Caco-2 (cell line): Measurements from ENCODE around the gene ZDHHC17. TPM values are rescaled to one million over a fixed set of nuclear protein-coding genes. Genes with fewer than 3 reads are reported as not detected.

Experiments
- BruUV-seq: library from RNA; stranded (reverse); fragments of 400-500 nt; replicated peaks from 2 replicates; lab custom pipeline; 2021; lab: Mats Ljungman, UMichigan
- CTCF ChIA-PET: fragments of 300-600 bp; sonication (Branson Sonifier 250); formaldehyde crosslinking; loops from one replicate; lab custom pipeline; 2022; ENCODE audit warnings: antibody characterized with exemption; lab: Charles Lee
- POLR2A ChIA-PET: fragments of 300-600 bp; sonication (Branson Sonifier 250); formaldehyde crosslinking; loops from one replicate; lab custom pipeline; 2022; ENCODE audit warnings: antibody characterized with exemption; lab: Charles Lee
- DNase-seq, 2 experiments: peaks; one replicate each; pipeline versions ENCODE4 v3.0.0 to v3.0.0-alpha.2; 2020 to 2022
- H3K27me3 ChIP-seq: replicated peaks from 2 replicates; pipeline ENCODE4 v1.6.0; 2011; ENCODE audit warnings: low read length; ENCODE audit not compliant: control insufficient read depth, insufficient read depth
- H3K36me3 ChIP-seq: 2 replicates; pipeline ENCODE4 v1.5.1; 2011; ENCODE audit warnings: low read length; ENCODE audit not compliant: control insufficient read depth, insufficient read depth
- H3K4me1 ChIP-seq: fragments of 250-450 bp; sonication (Bioruptor Pico); 2 replicates; pipeline ENCODE4 v1.5.1; 2020; ENCODE audit warnings: mild to moderate bottlenecking
- H3K4me3 ChIP-seq: 2 replicates; pipeline ENCODE4 v1.5.1; 2011; ENCODE audit warnings: low read depth, mild to moderate bottlenecking, control low read depth, low read length
- H3K9me3 ChIP-seq: fragments of 250-450 bp; sonication (Bioruptor Pico); 2 replicates; pipeline ENCODE4 v1.5.1; 2020; ENCODE audit warnings: mild to moderate bottlenecking, moderate library complexity
- H3K27ac Mint-ChIP-seq: one replicate; pipeline ENCODE4 v1.8.0; 2022; ENCODE audit warnings: mixed read lengths; ENCODE audit not compliant: unreplicated experiment
- H3K27me3 Mint-ChIP-seq: one replicate; pipeline ENCODE4 v1.8.0; 2022; ENCODE audit warnings: mixed read lengths; ENCODE audit not compliant: insufficient read depth, unreplicated experiment
- H3K36me3 Mint-ChIP-seq: one replicate; pipeline ENCODE4 v1.8.0; 2022; ENCODE audit warnings: mild to moderate bottlenecking, mixed read lengths; ENCODE audit not compliant: insufficient read depth, unreplicated experiment
- H3K4me1 Mint-ChIP-seq: one replicate; pipeline ENCODE4 v1.8.0; 2022; ENCODE audit warnings: low read depth, mixed read lengths; ENCODE audit not compliant: unreplicated experiment
- H3K4me3 Mint-ChIP-seq: one replicate; pipeline ENCODE4 v1.8.0; 2022; ENCODE audit warnings: mild to moderate bottlenecking, moderate library complexity, mixed read lengths; ENCODE audit not compliant: unreplicated experiment
- H3K9me3 Mint-ChIP-seq: one replicate; pipeline ENCODE4 v1.8.0; 2022; ENCODE audit warnings: mixed read lengths; ENCODE audit not compliant: unreplicated experiment
- CTCF ChIP-seq, 2 experiments: fragments of 200-600 bp in 1 of 2; IDR thresholded peaks; 1 replicate in 1 of 2; 2 replicates in 1 of 2; pipeline versions ENCODE4 v1.5.1 to v1.8.0; 2011 to 2022; ENCODE audit warnings: antibody characterized with exemption in 1 of 2, control low read depth in 1 of 2, inconsistent platforms in 1 of 2, low read depth in 1 of 2, low read length in 1 of 2, mild to moderate bottlenecking in 1 of 2, moderate library complexity in 1 of 2; ENCODE audit not compliant: insufficient read depth in 1 of 2, severe bottlenecking in 1 of 2, unreplicated experiment in 1 of 2
- intact Hi-C: fragments of 100-400 bp; cut with micrococcal nuclease; formaldehyde crosslinking; loops from one replicate; pipeline ENCODE4 v1.10.0; 2022; ENCODE audit not compliant: unreplicated experiment
- total RNA-seq: library from RNA; stranded (reverse); gene quantifications from 2 replicates; pipeline ENCODE4 v1.2.3, GENCODE V29; 2022

Gene ZDHHC17
- total RNA-seq, 1 experiment from 2014 or later = 32.2 TPM

GRCh38 chr12:76896274-76896673 is 132.4 kb downstream of the ZDHHC17 start:
- Mint-ChIP-seq H3K27ac (no peak overlapping the region), H3K27me3 (no peaks in the 10 kb centered on the region), H3K36me3 (no peaks in the 10 kb centered on the region), H3K9me3 (no peaks in the 10 kb centered on the region), H3K4me3 (no peak overlapping the region), H3K4me1 (no peaks in the 10 kb centered on the region)
- intact Hi-C loops = no loop called here
- CTCF ChIA-PET = no interaction called here
- no peak for TF ChIP-seq CTCF (IDR thresholded peaks at IDR 0.05; ENCODE audit: insufficient read depth in 1 of 2, low read depth in 1 of 2, low read length in 1 of 2, severe bottlenecking in 1 of 2, unreplicated experiment in 1 of 2)
- Histone ChIP-seq H3K9me3 (no peaks in the 10 kb centered on the region; the same call in 1 of the 2 replicates), H3K4me1 (no peaks in the 10 kb centered on the region), H3K4me3 (no peak overlapping the region), H3K36me3 (no peaks in the 10 kb centered on the region), H3K27me3 (no peaks in the 10 kb centered on the region)
- DNase-seq = no peak
- BruUV-seq = no TSS peak
- POLR2A ChIA-PET = no interaction called here

- H3K27me3 Mint-ChIP-seq = no peaks in the 10 kb centered on the region
- no peak overlapping the region for H3K27ac Mint-ChIP-seq
- H3K9me3 Mint-ChIP-seq = no peaks in the 10 kb centered on the region
- no peak for DNase-seq
- no peak overlapping the region for H3K4me3 ChIP-seq
- intact Hi-C loops = no loop called here
- ChIA-PET CTCF (no interaction called here), POLR2A (no interaction called here)
- H3K9me3 ChIP-seq = no peaks in the 10 kb centered on the region; the same call in 1 of the 2 replicates
- no TSS peak for BruUV-seq
- H3K4me1 Mint-ChIP-seq = no peaks in the 10 kb centered on the region
- no peaks in the 10 kb centered on the region for H3K36me3 Mint-ChIP-seq
- H3K36me3 ChIP-seq = no peaks in the 10 kb centered on the region
- no peaks in the 10 kb centered on the region for H3K4me1 ChIP-seq
- TF ChIP-seq CTCF (IDR thresholded peaks at IDR 0.05; ENCODE audit: insufficient read depth in 1 of 2, low read depth in 1 of 2, low read length in 1 of 2, severe bottlenecking in 1 of 2, unreplicated experiment in 1 of 2) = no peak
- H3K4me3 Mint-ChIP-seq = no peak overlapping the region
- H3K27me3 ChIP-seq = no peaks in the 10 kb centered on the region
Observed at GRCh38 chr12:76898442-76898841, 134.5 kb downstream of the ZDHHC17 start.

DNA sequence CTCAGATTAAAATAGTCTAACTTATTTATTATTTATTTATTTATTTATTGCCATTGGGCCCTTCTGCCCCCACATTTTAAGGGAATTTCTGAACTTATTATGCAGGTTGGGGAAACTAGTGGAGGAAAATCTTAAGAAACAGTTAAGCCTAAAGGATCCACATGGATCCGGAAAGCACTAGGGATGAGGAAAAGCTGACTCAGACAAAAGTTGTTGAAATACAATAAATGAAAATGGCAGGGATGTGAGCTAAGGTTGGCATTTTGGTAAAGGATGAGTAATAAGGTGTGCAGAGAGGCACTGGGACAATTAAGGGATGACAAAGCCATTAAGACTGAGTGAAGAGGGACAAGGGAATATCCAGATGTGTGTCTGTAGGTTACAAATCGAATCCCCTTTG is 135.6 kb downstream of the ZDHHC17 start:
- no peak overlapping the region for H3K27ac Mint-ChIP-seq
- ChIA-PET CTCF (no interaction called here), POLR2A (no interaction called here)
- no peaks in the 10 kb centered on the region for H3K4me1 Mint-ChIP-seq
- intact Hi-C loops = no loop called here
- no peaks in the 10 kb centered on the region for H3K4me1 ChIP-seq
- H3K36me3 ChIP-seq = no peaks in the 10 kb centered on the region
- no peak overlapping the region for H3K4me3 Mint-ChIP-seq
- H3K9me3 Mint-ChIP-seq = no peaks in the 10 kb centered on the region
- no peak overlapping the region for H3K4me3 ChIP-seq
- H3K9me3 ChIP-seq = no peaks in the 10 kb centered on the region; the same call in 1 of the 2 replicates
- no peaks in the 10 kb centered on the region for H3K27me3 Mint-ChIP-seq
- BruUV-seq = no TSS peak
- no peak for DNase-seq
- no peak for TF ChIP-seq CTCF (IDR thresholded peaks at IDR 0.05; ENCODE audit: insufficient read depth in 1 of 2, low read depth in 1 of 2, low read length in 1 of 2, severe bottlenecking in 1 of 2, unreplicated experiment in 1 of 2)
- H3K27me3 ChIP-seq = no peaks in the 10 kb centered on the region
- no peaks in the 10 kb centered on the region for H3K36me3 Mint-ChIP-seq
